Endothelial cell of umbilical vein (primary cell): ENCODE measurements around the gene CCDC142. TPM values are rescaled to one million over a fixed set of nuclear protein-coding genes. Genes with fewer than 3 reads are reported as not detected.

Source experiments
- BruUV-seq: library from RNA; stranded (reverse); fragments of 400-500 nt; replicated peaks from 2 replicates; lab custom pipeline; 2021; lab: Mats Ljungman, UMichigan
- CTCF ChIA-PET: fragments of 300-600, 350-600 bp; sonication (Branson Sonifier 250); formaldehyde crosslinking; loops from one replicate; lab custom pipeline; 2021; ENCODE audit warnings: antibody characterized with exemption, inconsistent platforms; lab: Charles Lee
- POLR2A ChIA-PET: fragments of 300-600, 350-600 bp; sonication (Branson Sonifier 250); formaldehyde crosslinking; loops from one replicate; lab custom pipeline; 2021; ENCODE audit warnings: antibody characterized with exemption, inconsistent platforms; lab: Charles Lee
- DNase-seq: peaks from one replicate; pipeline ENCODE4 v3.0.0-alpha.2; 2011; ENCODE audit warnings: low read depth, low spot score
- FAIRE-seq: peaks from 2 replicates; lab custom pipeline; 2011; peaks lifted over from hg19 to GRCh38; lab: Jason Lieb, UNC
- H2AFZ ChIP-seq: 2 replicates; pipeline ENCODE4 v1.6.0; 2012; ENCODE audit warnings: low read depth, low read length, control low read depth, inconsistent platforms
- H3K27ac ChIP-seq: 2 replicates; pipeline ENCODE4 v1.5.1; 2011; ENCODE audit warnings: low read depth, mild to moderate bottlenecking, control low read depth, low read length, moderate library complexity; ENCODE audit not compliant: insufficient read depth
- H3K27me3 ChIP-seq, 2 experiments: 2 replicates each; pipeline versions ENCODE4 v1.6.0 to v1.6.1; 2011; ENCODE audit warnings: low read length in 2 of 2, mixed read lengths in 1 of 2; ENCODE audit not compliant: control insufficient read depth in 2 of 2, insufficient read depth in 2 of 2
- H3K36me3 ChIP-seq, 2 experiments: 2 replicates in 1 of 2; 3 replicates in 1 of 2; pipeline ENCODE4 v1.5.1; 2011; ENCODE audit warnings: low read length in 2 of 2, mild to moderate bottlenecking in 1 of 2, moderate library complexity in 1 of 2; ENCODE audit not compliant: control insufficient read depth in 2 of 2, insufficient read depth in 2 of 2; ENCODE audit errors: extremely low read depth in 1 of 2
- H3K4me1 ChIP-seq: 3 replicates; pipeline ENCODE4 v1.5.1; 2011; ENCODE audit warnings: mild to moderate bottlenecking, low read length; ENCODE audit not compliant: control insufficient read depth, insufficient read depth; ENCODE audit errors: extremely low read depth
- H3K4me2 ChIP-seq: 2 replicates; pipeline ENCODE4 v1.6.1; 2011; ENCODE audit warnings: low read length, control low read depth, mixed read lengths; ENCODE audit not compliant: insufficient read depth
- H3K4me3 ChIP-seq, 3 experiments: fragments of 200-600 bp in 1 of 3; sonication (generic), shearing (Covaris generic) in 1 of 3; replicated peaks in 1 of 3; 2 replicates each; pipeline ENCODE4 v1.5.1; 2011 to 2016; ENCODE audit warnings: control low read depth in 3 of 3, low read length in 3 of 3, mild to moderate bottlenecking in 2 of 3, inconsistent platforms in 1 of 3, low read depth in 1 of 3, moderate library complexity in 1 of 3; ENCODE audit not compliant: insufficient read depth in 1 of 3
- H3K79me2 ChIP-seq: 2 replicates; pipeline ENCODE4 v1.6.0; 2012; ENCODE audit warnings: low read length, inconsistent platforms; ENCODE audit not compliant: control insufficient read depth, insufficient read depth
- H3K9ac ChIP-seq: replicated peaks from 2 replicates; pipeline ENCODE3; 2011; ENCODE audit warnings: low read length, control low read depth; ENCODE audit not compliant: insufficient read depth; ENCODE audit errors: extremely low read depth
- H3K9me1 ChIP-seq: replicated peaks from 3 replicates; pipeline ENCODE4 v1.6.0; 2011; ENCODE audit warnings: mild to moderate bottlenecking, low read length; ENCODE audit not compliant: control insufficient read depth, insufficient read depth; ENCODE audit errors: extremely low read depth
- H3K9me3 ChIP-seq: replicated peaks from 2 replicates; pipeline ENCODE4 v1.5.1; 2012; ENCODE audit warnings: low read length, inconsistent platforms; ENCODE audit not compliant: control insufficient read depth, insufficient read depth
- H4K20me1 ChIP-seq: replicated peaks from 2 replicates; pipeline ENCODE3; 2011; ENCODE audit warnings: mild to moderate bottlenecking, low read length; ENCODE audit not compliant: control insufficient read depth, insufficient read depth; ENCODE audit errors: extremely low read depth
- EZH2 ChIP-seq: IDR thresholded peaks from 2 replicates; pipeline ENCODE4 v1.6.1; 2012; ENCODE audit warnings: borderline replicate concordance, low read depth, mild to moderate bottlenecking, moderate library complexity, low read length, inconsistent platforms; ENCODE audit not compliant: severe bottlenecking
- FOS ChIP-seq: IDR thresholded peaks from 2 replicates; pipeline ENCODE4 v1.6.1; 2011; ENCODE audit warnings: mild to moderate bottlenecking, low read length, moderate library complexity, borderline replicate concordance; ENCODE audit not compliant: insufficient read depth
- GATA2 ChIP-seq: IDR thresholded peaks from 2 replicates; pipeline ENCODE4 v1.7.0; 2011; ENCODE audit warnings: low read depth, mild to moderate bottlenecking, moderate library complexity, mixed read lengths, low read length; ENCODE audit not compliant: insufficient read length, insufficient read depth
- JUN ChIP-seq: IDR thresholded peaks from 2 replicates; pipeline ENCODE4 v1.6.1; 2011; ENCODE audit warnings: borderline replicate concordance, low read depth; ENCODE audit not compliant: insufficient read length, insufficient read depth
- MAX ChIP-seq: IDR thresholded peaks from 2 replicates; pipeline ENCODE4 v1.6.1; 2011; ENCODE audit not compliant: insufficient read depth, insufficient read length
- MYC ChIP-seq: IDR thresholded peaks from one replicate; pipeline ENCODE4 v1.6.1; 2011; ENCODE audit warnings: mild to moderate bottlenecking, low read depth, low read length
- POLR2A ChIP-seq: IDR thresholded peaks from 2 replicates; pipeline ENCODE4 v1.6.1; 2012; ENCODE audit warnings: low read depth, mild to moderate bottlenecking, control low read depth, low read length
- POLR2AphosphoS5 ChIP-seq: IDR thresholded peaks from 2 replicates; pipeline ENCODE4 v1.6.1; 2012; ENCODE audit warnings: low read depth, mild to moderate bottlenecking, control low read depth, low read length, moderate library complexity; ENCODE audit not compliant: insufficient read depth
- dilution Hi-C: fragments of 300-500 bp; cut with MboI; formaldehyde crosslinking; loops from one replicate; pipeline ENCODE4 v1.15.0; 2019; ENCODE audit warnings: low sequenced_read_pairs; ENCODE audit not compliant: extremely low pct_ligation_motif_present
- intact Hi-C: fragments of 100-400 bp; cut with micrococcal nuclease; formaldehyde crosslinking; loops from one replicate; pipeline ENCODE4 v1.10.0; 2022
- polyA plus RNA-seq, 4 experiments: library from polyadenylated mRNA; depleted of rRNA in 3 of 4; stranded (reverse) in 3 of 4; unstranded in 1 of 4; fragments of >200 nt; gene quantifications; 2 replicates each; pipeline versions ENCODE4 v1.2.1 to v1.2.3, GENCODE V29; 2011 to 2012; ENCODE audit warnings: missing spikeins in 1 of 4
- total RNA-seq: library from RNA; stranded (reverse); gene quantifications from 2 replicates; pipeline ENCODE4 v1.2.3, GENCODE V29; 2021
- TF ChIP-seq, protein P1 (sequence below), 2 donors: IDR thresholded peaks; 1 replicate in 1 of 2; 2 replicates in 1 of 2; pipeline ENCODE4 v1.5.1; 2011; ENCODE audit warnings: low read length in 2 of 2, mild to moderate bottlenecking in 2 of 2, moderate library complexity in 2 of 2, control low read depth in 1 of 2, inconsistent platforms in 1 of 2, low read depth in 1 of 2; ENCODE audit not compliant: insufficient read depth in 1 of 2; ENCODE audit errors: extremely low read depth in 1 of 2

CCDC142 gene
- total and polyA plus RNA-seq, 2 donors (not counting 3 experiments of a cell fraction or from before 2014, with no cell fraction given), result 12.8 to 23.8 TPM

- intact Hi-C loops, result no loop called here
Observed at GRCh38 chr2:74526649-74527230, 43.9 kb upstream of the CCDC142 start.

More at GRCh38 chr2:74526649-74527230, 43.9 kb upstream of the CCDC142 start:
- peaks cover 6 to 16% of the 10 kb centered on the region in 2 experiments for H3K36me3 ChIP-seq
- no peak for TF ChIP-seq POLR2AphosphoS5
- no peak for TF ChIP-seq EZH2
- TF ChIP-seq, protein P1, sequence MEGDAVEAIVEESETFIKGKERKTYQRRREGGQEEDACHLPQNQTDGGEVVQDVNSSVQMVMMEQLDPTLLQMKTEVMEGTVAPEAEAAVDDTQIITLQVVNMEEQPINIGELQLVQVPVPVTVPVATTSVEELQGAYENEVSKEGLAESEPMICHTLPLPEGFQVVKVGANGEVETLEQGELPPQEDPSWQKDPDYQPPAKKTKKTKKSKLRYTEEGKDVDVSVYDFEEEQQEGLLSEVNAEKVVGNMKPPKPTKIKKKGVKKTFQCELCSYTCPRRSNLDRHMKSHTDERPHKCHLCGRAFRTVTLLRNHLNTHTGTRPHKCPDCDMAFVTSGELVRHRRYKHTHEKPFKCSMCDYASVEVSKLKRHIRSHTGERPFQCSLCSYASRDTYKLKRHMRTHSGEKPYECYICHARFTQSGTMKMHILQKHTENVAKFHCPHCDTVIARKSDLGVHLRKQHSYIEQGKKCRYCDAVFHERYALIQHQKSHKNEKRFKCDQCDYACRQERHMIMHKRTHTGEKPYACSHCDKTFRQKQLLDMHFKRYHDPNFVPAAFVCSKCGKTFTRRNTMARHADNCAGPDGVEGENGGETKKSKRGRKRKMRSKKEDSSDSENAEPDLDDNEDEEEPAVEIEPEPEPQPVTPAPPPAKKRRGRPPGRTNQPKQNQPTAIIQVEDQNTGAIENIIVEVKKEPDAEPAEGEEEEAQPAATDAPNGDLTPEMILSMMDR (IDR thresholded peaks at IDR 0.05; ENCODE audit: extremely low read depth in 1 of 2, insufficient read depth in 1 of 2, low read depth in 1 of 2, low read length in 2 of 2), result no peak
- TF ChIP-seq MAX, result no peak
- TF ChIP-seq FOS, result no peak
- TF ChIP-seq MYC, result no peak
- no peak for TF ChIP-seq POLR2A
- no peak for TF ChIP-seq GATA2
- no peak for TF ChIP-seq JUN
- ChIA-PET CTCF (interaction anchor here (1.1 to 1.2 kb wide), 2 partner anchors 18 to 44 kb away, joined by 3 to 7 read pairs; partner anchors contain the start of genes CCDC142 and TTC31), POLR2A (interaction anchor here (0.9 kb wide), 1 partner anchor 23 kb away, joined by 4 read pairs; no protein-coding TSS in a partner anchor)
- peaks cover 20% of the 10 kb centered on the region for H3K4me1 ChIP-seq
- DNase-seq, result no peak
- H3K27me3 ChIP-seq, result peaks cover 4 to 5% of the 10 kb centered on the region in 2 experiments
- no peak overlapping the region for H3K9ac ChIP-seq
- dilution Hi-C loops, result no loop called here
- BruUV-seq, result no TSS peak
- no peak overlapping the region for H3K27ac ChIP-seq
- H3K9me3 ChIP-seq, result no peaks in the 10 kb centered on the region
- no peak overlapping the region for H2AFZ ChIP-seq
- no peaks in the 10 kb centered on the region for H3K9me1 ChIP-seq
- no peak overlapping the region for H3K4me3 ChIP-seq
- peaks cover 19% of the 10 kb centered on the region for H3K79me2 ChIP-seq
- H4K20me1 ChIP-seq, result no peaks in the 10 kb centered on the region
- no peak overlapping the region for H3K4me2 ChIP-seq
- no peak for FAIRE-seq
